NCI-H524 (cell line): Measurements from ENCODE around the gene GRM2.

Source experiments
- DNase-seq, 2 experiments: peaks; one replicate each; lab custom pipeline; 2025; lab: John Stamatoyannopoulos, UW

Gene GRM2

DNA sequence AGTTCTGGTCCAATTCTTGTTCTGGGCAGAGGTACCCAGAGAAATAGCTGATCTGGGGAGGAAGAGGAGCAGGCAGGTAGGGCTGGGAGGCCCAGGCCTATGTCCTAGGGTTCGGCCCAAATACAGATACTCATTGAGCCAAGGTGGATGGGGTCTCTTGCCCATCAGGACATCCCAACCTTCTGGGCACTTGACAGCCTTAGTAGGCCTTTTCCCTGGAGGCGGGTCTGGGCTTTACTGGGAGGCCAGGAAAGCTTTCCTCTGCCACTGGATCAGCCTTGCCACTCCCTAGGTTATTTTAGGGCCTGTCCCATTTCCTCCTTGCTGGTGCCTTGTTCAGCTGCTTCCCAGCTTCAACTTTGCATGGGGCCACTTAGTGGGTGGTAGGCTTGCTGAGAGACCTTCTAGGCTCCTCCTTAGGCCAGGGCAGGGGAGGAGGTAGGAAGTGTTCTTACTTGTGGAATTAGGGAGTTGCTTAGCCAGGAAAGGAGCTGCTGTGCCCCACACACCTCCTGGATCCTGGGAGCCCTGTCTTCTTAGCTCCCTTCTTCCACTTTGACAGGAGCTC is 26.1 kb upstream of the GRM2 start:
- no peak for DNase-seq

DNA sequence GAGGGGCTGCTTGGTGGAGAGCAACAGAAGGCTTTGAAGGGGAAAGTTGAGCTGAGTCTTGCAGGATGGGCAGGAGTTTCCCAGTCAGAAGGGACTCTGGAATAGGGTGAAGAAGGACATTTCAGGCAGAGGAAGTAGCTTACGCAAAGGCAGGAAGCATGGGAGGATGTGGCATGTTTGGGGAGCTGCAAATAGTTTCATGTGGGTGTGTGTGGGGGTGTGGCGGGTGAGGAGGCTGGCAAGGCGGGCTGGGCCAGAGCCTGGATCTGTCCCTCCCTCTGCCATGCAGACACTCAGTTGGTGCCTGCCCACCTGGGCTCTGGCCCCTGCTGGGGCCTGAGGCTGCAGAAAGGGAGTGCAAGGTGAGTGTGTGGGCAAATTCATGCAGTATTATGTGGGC is 25.4 kb upstream of the GRM2 start:
- DNase-seq, result no peak

DNA sequence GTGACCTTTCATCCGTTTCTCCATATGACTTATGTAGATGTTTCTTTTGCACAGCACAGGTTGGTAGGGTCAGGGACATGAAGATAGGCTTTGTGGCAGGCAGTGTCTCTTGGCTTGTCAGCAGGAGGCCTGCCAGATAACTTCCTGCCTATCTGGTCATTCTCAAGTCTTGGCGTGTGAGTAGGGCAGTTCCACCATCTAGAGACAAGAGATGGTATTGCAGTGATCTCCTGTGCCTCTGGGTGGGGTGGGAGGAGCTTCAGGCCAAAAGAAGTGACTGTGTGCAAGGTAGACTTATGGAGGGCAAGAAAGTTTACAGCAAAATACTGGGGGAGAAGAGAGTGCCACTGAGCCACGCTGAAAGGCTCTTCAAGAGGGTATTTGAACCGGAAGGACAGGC is 24.8 kb upstream of the GRM2 start:
- DNase-seq, result peak; percentile 50 to 67

DNA sequence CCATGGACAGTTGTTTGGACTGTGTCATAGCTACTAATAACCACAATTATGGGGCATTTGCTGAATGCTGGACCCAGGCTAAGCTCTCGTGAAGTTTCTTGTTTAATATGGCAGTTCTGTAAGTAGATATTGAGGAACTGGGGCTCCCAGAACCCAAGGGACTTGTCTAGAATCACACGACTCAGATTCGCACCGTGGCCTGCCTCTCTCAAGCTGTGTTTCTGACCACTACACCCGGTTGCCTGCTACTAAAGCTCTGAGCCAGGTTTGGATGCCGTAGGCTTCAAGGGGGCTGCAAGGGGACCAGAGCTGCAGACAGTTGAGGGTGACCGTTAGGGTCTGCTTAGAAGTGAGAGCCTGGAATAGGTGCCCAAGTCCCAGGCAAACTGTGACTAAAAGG is 24.3 kb upstream of the GRM2 start:
- no peak for DNase-seq

DNA sequence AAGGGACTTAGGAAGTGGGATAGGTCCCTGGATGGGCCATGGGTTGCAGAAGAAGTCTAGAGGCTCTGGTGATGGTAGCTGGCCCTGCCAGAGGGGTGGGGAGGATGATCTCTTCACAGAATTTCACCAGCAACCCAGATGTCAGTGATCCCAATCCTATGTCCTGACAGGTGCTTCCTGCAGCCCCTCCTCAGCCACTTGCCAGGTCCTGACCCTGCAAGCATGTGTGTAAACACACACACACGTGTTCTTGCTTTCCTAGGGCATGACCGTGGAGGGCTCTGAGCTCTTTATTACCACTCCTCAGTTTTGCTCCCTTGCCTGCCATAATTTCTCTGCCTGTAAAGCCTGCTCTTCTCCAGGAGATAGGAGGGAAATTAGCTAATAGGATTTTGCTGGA is 23.3 kb upstream of the GRM2 start:
- DNase-seq, result no peak

DNA sequence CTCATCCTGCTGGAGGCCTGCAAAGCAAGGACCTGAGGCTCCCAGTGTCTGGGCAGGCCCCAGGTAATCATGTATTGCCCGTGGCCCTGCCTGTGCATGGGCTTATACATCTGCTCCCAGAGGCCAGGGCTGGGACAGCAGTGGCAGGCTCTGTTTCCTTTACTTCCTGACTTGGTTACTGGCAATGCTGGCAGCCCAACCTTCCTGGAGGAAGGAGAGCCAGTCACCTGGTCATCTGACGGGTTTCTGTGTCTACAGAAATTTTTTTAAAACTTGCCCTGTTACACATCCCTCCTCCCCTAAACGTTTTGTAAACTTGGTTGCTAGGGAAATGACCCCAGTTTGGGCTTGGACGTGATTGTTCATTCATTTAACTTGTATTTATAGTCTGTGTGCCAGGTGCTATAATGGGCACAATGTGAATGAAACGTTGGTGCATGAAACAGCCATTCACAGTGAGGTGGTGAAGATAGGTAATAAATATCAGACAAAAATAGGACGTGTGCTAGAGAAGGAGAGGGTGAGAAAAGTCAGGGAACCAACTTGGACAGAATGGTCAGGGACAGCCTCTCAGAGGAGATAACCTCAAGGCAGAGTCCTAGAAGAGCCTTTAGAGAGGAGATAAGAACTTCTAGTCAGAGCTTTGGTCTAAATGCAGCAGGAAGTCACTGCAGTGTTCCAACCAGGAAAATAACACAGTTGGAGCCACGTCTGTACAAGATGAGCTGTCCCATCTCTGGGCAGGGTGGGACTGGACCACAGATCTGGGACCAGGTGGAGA is 21.7 kb upstream of the GRM2 start:
- DNase-seq, result no peak

DNA sequence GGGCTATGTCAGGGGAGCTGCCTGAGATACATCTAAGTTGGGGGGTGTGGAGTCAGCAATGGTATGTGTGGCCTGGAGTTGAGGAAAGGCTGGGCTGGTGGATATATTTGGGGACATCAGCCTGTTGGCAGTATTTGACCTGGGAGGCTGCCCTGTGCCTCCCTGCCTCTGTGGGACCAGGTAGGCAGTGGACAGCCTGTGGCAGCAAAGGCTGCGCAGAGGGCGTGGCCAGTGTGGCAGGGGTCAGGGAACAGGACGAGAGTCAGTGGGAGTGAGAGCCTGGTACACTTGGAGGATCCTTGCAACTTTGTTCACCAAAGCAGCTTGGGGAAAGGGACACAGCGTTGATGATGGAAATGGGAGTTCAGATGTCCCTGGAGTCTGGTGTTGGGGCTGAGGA is 20.8 kb upstream of the GRM2 start:
- DNase-seq, result no peak

DNA sequence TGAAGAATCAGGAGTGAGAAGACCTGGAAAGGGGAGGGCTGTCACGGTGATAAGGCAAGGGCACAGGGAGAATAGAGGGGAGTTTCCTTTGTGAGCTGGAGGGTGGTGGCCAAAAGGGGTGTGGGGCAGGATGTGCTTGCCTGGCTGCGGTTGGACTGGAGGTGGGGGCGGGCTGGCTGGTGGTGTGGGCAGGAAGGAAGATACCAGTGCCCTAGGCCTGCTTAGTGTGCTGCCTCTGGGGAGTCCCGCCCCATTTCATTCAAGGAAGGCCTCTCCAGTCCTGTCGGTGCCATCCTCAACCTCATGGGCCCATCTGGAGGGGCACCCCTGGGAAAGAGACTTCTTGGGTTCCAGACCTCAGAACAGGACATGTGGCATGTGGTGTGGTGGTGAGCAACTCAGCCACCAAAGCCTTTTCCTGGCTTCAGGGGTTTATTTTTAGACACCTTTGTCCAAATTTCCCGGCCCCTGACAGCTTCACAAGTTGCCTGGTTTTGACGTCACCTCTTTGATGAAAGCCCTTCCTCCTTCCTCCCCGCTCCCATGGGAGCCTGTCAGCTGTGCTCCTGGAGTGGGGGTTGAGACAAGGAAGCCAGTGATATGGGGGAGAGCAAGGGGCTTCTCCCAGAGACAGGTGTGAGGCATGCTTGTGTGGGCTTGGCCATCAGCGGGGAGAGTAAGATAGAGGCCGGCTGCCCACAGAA is 20.2 kb upstream of the GRM2 start:
- DNase-seq, result no peak

DNA sequence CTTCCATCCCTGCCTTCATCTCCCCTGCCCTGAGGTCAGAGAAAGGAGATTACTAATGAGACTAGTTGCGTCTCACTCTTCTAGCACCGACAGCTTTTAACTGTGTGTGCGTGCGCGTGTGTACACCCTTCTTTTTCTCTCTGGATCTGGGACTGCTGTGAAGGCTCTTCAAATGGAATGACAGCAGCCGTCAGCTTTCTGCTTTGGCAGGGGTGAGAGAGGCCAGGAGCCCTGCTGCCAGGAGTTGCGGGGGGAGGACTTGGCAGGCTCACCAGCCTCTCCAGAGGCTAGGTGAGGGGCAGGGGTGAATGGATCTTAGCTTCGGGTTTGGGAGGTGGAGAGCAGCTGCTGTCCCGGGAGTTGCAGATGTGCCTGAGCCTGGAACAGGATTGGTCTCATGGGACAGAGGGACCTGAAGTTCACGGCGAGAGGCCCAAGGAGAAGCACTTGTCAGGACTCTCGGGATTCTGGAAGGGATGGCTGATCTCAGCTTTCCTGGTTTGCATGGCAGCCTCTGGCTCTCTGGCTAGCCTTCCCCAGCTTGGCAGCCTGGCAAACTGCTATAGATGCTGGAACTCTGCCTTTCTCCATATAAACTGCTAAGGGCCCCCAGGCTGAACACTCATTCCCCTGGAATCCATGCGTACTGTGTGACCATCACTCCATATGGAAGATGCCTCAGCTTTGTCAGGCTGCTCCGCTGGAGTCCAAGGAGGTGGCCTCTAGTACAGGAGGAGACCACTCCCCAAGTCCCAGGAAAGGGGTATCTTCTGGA is 19.2 kb upstream of the GRM2 start:
- DNase-seq, result no peak

DNA sequence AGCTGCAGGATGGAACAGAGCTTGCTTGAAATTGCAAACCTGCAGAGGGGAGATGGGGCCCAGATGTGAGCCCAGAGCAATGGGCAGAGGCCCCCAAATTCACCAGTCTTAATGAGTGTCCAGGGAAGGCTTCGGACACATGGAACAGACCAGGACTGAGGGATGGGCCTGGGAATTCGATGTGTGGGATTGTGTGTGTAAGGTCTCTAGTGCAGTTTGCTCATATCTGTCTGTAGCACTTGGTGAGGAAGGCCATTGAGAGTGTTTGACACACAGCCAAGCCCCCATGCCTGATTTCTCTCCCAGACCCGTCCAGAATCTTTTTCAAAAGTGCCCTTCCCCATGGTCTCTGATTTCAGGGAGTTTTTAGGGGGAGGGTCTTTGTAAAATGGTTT is 18.7 kb upstream of the GRM2 start:
- DNase-seq, result no peak

DNA sequence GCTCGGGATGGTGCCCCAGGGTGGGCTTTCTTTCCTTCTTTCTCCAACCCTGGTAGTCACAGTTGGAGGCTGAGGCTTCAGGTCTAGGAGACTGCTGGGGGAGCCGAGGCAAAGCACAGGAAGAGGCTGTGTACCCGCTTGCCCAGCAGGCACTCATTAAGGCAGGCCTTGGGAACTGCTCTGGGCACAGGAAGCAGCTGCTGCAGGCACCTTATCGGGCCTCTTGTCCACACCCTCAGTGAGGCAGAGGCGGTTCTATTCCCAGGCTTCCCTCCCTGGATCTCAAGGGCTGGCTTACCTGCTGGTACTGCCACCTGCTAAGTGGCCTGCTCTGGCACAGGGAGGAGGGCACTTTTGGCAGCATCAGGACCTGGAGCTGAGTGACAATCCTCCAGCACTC is 15.8 kb upstream of the GRM2 start:
- no peak for DNase-seq

DNA sequence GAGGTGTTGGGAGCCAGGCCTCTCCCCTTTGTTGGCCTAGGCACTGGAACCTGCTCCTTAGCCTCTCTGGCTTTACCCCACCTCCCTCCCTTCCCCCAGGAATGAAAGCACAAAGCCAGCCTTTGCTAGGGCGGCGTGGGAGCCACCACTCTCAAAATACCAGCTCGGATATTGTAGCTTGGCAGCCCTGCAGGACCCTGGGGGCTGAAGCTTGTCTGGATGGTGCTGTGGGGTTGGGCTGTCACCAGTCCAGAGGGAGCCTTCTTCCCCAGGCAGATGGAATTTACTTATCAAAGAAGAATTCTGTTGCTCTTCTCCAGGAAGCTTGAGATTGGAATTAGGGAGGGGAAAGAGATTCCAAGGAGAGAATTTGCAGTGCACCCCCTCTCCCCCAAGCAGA is 14.9 kb upstream of the GRM2 start:
- DNase-seq, result no peak

DNA sequence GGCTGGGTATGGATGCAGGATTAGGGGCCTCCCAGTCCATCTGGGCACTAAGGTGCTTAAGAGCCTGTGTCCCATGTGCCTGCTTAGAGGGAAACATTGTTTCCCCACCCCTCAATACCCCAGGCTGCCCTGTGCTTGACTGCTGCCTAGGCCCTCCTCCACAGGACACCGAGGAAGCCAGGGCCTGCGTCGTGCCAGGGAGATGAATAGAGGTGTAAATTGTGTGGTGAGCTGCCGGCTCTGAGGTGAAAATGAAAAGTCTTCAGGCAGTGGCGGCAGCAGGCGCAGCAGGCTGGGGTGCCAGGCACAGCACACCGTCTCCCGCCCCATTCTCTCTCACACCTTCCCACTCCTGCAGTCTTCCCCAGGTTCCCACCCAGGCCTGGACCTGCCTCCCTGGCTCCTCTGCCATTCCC is 13.9 kb upstream of the GRM2 start:
- DNase-seq, result no peak

DNA sequence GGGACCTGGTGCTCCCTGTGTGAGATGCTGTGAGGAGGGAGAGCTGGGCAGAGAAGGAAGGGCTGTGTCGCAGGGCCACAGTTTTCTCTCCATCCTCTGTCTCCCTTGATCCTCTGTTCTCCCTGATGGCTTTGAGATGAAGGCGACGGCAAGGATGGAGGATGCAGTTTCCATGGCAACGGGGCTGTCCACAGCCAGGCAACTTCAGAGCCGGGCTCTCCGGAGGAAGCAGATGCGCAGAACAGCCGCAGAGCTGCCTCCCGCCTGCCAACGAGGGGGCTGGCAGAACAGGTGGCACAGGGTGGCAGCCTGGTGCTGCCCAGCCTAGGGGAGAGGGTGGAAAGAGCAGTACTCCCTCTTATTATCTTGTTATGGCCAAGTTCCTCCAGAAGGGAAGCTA is 9.9 kb upstream of the GRM2 start:
- peak; percentile 30 to 61 for DNase-seq

DNA sequence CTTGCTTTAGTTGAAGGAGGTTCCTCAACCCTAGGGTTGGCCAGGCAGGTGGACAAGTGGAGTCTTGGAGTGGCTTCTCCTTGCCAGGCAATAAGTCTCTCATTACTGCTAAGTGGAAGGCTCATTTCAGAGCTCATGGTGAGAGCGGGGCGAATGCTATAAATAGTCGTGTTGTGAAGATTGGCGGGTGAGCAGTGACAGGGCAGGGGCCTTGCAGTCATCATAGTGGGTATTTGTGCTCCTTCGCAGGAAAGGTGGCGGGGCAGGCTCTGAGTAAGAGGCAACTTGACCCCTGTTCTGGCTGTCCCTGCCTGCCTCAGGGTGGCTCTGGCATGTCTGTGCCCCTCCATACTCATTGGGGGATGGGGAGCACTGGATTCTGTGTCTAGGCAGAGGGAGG is 8.7 kb upstream of the GRM2 start:
- DNase-seq, result no peak

DNA sequence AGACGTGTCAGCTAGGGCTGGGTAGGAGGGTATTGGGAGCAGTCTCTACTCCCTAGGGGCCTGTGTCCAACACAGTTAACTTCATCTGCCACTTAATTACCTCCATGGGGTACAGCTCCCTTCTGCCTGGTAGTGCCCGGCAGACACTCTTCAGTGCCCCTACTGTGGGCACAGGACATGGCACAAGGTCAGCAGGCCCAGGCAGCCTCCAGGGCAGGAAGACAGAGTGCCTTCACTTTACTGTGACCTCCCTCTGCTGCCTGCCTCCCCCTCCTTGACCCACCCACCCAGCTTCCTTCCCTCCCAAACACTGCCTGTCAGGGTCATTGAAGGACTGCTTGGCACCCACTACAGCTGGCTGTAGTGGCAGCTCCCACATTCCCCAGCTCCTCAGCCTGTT is 6.5 kb upstream of the GRM2 start:
- DNase-seq, result no peak

DNA sequence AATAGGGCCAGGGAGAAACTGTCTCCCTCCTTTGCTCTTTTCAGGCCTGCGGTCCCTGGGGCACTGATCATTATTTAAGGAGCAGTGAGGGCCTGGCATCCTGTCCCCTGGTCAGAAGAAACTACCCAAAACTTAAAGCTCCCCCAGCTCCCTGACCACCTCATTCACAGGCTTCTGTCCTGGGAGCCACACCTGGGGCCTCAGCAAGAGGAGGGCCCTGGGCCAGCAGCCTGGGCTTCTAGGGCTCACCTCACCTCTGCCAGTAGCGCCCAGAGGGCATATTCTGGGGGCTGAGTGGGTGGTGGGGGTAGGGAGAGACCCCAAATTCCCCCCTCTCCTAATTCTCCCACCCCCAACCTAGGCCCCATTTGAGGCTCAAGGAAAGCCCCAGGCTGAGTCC is 4.7 kb upstream of the GRM2 start:
- DNase-seq, result no peak

DNA sequence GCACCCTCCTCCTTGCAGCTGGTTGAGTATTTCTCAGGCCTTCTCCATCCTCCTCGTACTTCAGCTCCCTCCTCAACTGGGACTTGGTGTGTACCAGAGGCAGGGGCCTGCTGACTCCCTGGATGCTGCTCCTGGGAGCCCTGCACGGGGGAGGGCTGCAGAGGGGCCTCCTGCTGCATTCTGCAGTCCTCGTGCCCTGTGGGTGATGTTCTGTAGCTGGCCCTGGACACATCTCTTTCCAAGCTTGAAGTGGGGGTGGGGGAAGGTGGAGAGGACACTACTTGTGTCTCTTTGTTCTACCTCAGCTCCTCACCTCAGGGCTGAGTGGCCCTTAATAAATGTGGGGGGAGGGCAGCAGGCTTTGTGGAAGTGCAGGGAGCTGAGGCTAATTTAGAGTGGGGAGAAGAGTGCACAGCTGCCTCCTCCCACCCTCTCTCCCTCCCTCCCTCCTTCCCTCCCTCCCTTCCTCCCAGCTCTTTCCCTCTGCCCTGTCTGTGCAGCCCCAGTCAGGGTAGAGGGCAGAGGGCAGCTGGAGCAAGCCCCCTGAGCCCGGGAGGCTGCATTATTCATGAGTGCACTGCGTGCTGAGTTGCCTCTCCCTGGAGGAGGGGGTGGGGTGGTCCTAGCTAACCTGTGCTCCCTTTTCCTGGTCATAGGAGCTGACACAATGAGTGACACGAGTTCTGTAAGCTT is 3.7 kb upstream of the GRM2 start:
- no peak for DNase-seq

DNA sequence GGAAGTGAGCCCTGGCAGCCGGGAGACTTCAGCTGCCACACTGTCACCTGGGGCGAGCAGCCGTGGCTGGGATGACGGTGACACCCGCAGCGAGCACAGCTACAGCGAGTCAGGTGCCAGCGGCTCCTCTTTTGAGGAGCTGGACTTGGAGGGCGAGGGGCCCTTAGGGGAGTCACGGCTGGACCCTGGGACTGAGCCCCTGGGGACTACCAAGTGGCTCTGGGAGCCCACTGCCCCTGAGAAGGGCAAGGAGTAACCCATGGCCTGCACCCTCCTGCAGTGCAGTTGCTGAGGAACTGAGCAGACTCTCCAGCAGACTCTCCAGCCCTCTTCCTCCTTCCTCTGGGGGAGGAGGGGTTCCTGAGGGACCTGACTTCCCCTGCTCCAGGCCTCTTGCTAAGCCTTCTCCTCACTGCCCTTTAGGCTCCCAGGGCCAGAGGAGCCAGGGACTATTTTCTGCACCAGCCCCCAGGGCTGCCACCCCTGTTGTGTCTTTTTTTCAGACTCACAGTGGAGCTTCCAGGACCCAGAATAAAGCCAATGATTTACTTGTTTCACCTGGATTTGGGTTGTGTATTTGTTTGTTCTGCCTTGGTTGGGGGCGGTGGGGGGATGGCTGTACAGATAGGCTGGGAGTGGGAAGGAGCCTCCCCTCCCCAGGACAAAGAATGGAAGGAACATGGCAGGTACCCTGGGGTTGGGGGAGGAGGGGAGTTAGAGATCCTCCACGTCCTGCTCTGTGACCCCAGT is 2.9 kb upstream of the GRM2 start:
- no peak for DNase-seq

DNA sequence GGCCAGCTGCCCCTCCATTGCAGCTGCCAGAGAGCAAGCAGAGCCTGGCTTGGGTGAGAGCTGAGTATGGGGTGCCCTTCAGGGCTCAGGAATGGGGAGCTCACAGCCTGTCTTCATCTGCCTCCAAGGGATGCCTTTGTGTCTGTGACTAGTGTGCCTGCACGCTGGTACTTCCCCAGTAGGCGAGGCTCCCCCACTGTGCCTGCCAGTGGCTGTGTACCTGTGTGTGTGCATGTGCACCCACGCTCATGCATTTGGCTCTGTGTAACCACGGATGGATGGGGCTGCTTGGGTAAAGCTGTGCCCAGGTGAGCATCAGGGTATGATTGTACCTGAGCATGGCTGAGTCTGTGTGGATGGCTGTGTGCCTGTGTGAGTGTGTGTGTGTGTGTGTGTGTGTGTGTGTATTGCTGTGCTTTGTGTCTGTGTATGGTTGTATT is 2.3 kb upstream of the GRM2 start:
- DNase-seq, result no peak

DNA sequence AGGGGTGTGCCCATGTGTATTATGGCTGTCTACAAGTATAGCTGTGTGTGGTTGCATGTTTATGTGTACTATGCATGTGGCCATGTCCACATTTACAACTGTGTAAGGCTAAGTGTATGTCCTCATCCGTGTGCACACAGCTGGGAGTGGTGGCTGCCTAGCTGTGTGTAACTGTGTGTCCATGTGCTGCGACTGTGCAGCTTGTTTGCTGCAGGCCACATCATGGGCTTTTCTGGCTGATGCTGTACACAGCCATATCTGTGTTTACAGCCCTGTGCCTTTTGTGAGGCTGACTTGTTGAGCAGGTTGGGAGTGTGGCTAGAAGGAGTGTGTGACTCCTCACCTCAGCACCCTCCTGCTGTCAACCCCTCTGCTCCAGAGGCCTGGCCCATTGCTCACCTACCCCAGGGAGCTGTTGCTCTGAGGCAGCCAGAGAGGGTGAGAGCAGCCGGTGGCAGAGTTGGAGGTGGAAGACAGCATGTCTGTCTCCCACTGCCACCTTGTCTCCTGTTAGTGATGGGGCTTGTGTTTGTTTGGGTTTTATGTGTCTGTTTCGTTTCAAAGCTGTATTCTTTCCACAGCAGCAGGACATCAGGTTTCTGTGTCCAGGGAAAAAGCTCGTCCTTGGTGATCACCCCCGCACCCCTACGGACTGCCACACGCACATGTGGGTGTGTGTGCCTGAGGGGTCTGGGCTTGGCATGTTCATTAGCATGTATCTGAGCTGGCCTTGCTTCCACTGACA is 1.4 kb upstream of the GRM2 start:
- DNase-seq, result no peak
